Stromal cell of bone marrow (primary cell): ENCODE measurements around the gene TRANK1.
"Not testable (repeated sequence)": the region's sequence is repeated elsewhere in the genome, so short reads cannot be mapped to it uniquely, and the experiment has no call there.

Experiments
- DNase-seq: peaks from one replicate; pipeline ENCODE4 v3.0.0-alpha.2; 2012; ENCODE audit warnings: low read depth

Gene TRANK1

DNA sequence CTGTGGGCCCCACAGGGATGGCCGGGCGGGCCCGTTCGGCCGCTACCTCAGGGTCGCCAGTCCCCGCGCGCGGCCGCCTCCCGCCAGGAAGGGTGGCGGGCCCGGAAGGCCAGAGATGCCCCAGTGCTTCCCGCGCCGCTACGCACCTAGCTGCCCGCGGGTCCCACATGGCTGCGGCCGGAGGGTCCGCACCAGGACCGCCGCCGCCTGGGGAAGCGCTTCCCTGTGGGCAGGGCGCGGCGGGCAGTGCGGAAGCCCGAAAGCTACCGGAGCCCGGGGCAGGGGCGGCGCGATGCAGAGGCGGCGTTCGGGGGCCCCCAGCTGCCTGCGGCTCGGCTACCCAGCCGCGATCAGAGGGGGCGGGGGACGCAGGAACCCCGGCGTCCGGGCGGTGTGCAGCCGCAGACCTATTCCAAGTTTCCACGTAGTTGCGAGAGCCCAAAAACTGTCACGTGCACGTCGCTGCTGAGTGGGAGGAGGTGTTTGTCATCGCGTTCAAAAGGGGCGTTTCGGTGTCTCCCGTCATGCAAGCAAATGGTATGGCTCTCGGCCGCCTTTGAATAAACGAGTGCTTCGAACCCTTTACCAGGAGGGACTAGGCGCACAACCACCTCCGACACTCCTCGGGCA lies at the start of gene TRANK1:
TSS of gene TRANK1 (minus strand) at position 414 of the 630 bp plus-strand sequence. CDS start at position 169, 245 bp downstream.
- peak; percentile 54 for DNase-seq

- peak; percentile 100 for DNase-seq
These were observed 48.8 kb upstream of the TRANK1 start, which contains the start of gene MLH1 for GRCh38 chr3:36993326-36994283. MLH1 (plus strand) TSS chr3:36993518; CDS start chr3:36993548, 30 bp downstream.

- no peak for DNase-seq
These were observed 48.0 kb upstream of the TRANK1 start, which contains the start of gene EPM2AIP1 for GRCh38 chr3:36992806-36993325. EPM2AIP1 (minus strand) TSS chr3:36993131; CDS start chr3:36993077, 54 bp downstream.

GRCh38 chr3:36991923-36992805 lies 47.3 kb upstream of the TRANK1 start:
- DNase-seq, result peak; percentile 47

DNA sequence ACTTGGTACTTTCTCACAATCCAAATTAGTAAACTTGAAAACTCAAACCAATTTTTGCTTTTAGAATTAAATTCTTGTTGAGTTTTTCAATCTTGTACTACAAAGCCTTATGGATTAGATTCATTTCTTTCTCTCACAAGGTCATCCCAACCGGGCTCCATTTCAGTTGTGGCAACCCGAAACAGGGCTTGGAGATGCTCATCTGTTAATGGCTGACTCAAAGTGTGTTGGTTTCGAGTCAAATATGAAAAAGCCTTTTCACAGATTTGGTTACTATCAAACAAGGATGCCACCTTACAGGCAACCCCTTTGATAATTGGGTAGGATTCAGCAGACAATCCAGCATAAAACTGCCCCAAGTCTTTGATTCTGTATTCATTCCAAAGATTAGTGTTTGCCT lies 46.3 kb upstream of the TRANK1 start:
- DNase-seq, result no peak

DNA sequence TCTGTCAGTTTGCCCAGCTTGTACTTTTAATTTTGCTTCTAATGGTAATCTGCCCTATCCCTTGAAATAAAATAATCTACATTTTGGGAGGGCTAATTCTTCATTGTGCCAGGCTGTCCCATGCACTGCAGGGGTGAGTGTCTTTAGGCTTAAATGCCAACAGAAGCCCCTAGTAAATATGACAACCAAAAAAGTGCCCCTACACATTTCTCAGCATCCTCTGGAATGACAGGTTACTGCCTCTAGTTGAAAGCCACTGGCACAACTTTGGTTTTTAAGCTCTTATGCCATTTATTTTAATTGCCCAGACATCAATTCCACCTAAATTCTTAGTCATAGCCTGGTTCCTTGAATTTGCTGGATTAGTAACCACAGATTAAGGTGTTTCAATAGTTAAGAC lies 44.7 kb upstream of the TRANK1 start:
- DNase-seq, result no peak

- no peak for DNase-seq
These were observed 44.2 kb upstream of the TRANK1 start for GRCh38 chr3:36989005-36989404.

- no peak for DNase-seq
These were observed 43.5 kb upstream of the TRANK1 start for GRCh38 chr3:36988356-36988755.

- no peak for DNase-seq
These were observed 36.2 kb upstream of the TRANK1 start for GRCh38 chr3:36981006-36981405.

- DNase-seq, result no peak
These were observed 28.3 kb upstream of the TRANK1 start for GRCh38 chr3:36973139-36973538.

GRCh38 chr3:36972163-36972562 lies 27.3 kb upstream of the TRANK1 start:
- DNase-seq, result no peak

DNA sequence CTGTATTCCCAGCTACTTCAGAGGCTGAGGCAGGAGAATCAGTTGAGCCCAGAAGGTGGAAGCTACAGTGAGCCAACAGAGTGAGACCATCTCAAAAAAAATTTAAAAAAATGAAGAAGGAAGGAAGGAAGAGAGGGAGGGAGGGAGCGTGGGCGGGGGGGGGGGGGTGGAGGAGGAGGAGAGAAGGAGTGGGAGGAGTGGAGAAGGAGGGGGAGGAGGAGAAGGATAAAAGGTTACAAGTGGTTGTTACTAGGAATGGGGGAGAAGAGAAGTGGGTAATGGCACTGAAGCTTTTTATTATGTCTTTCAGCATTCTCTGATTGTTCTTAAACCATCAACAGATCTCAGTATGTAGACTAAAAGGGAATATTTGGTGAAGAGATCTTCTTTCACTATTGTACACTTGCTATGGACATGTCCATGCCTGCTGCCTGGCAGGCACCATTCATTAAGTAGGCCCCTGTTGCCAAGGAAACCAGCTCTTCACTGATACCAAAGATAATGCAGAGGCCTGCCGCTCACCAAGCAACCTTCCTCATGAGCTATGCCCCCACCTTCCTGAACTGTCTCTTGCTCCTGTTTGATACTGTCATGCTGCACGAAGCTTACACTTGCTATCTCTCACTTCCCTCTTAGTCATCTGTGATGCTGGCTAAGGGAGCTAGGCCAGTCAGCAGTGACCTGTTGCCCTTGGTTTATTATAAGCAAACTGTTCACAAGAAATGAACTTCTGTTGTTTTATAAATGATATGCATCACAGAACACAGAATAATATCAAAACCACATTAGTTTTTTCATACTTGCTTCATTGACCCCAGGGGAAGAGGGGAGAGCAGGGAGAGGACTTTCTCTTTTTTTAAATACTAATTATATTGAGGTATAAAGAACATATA lies 24.9 kb upstream of the TRANK1 start:
- DNase-seq, result peak; percentile 53

- no peak for DNase-seq
These were observed 24.2 kb upstream of the TRANK1 start for GRCh38 chr3:36969085-36969484.

DNA sequence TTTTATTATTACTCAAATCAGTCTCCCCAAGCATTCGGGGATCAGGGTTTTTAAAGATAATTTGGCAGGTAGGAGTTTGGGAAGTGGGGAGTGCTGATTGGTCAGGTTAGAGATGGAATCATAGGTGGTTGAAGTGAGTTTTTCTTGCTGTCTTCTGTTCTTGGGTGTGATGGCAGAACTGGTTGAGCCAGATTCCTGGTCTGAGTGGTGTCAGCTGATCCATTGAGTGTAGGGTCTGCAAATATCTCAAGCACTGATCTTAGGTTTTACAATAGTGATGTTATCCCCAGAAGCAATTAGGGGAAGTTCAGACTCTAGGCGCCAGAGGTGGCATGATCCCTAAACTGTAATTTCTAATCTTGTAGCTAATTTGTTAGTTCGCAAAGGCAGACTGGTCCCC lies 20.6 kb upstream of the TRANK1 start:
- no peak for DNase-seq

- no peak for DNase-seq
These were observed 20.0 kb upstream of the TRANK1 start for GRCh38 chr3:36964817-36965216.

DNA sequence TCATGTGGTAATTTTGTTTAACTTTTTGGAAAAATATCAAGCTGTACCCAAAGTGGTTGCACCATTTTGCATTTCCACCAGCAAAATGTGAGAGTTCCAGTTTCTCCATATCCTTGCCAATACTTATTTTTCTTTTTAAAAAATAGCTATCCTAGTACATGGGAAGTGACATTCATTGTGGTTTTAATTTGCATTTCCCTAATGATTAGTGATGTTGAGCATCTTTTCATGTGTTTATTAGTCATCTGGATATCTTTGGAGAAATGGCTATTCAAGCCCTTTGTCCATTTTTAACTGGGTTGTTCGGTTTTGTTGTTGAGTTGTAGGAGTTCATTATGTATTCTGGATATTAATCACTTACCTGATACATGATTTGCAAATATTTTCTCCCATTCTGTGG lies 19.5 kb upstream of the TRANK1 start:
- no peak for DNase-seq

DNA sequence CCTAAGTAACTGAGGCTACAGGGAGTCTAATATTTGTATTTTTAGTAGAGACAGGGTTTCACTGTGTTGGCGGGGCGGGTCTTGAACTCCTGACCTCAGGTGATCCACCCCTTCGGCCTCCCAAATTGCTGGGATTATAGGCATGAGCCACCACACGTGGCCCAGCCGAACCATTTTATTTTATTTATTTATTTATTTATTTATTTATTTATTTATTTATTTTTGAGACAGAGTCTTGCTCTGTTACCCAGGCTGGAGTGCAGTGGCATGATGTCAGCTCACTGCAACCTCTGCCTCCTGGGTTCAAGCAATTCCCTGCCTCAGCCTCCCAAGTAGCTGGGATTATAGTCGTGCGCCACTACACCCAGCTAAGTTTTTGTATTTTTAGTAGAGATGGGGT lies 18.2 kb upstream of the TRANK1 start:
- not testable (repeated sequence) for DNase-seq

DNA sequence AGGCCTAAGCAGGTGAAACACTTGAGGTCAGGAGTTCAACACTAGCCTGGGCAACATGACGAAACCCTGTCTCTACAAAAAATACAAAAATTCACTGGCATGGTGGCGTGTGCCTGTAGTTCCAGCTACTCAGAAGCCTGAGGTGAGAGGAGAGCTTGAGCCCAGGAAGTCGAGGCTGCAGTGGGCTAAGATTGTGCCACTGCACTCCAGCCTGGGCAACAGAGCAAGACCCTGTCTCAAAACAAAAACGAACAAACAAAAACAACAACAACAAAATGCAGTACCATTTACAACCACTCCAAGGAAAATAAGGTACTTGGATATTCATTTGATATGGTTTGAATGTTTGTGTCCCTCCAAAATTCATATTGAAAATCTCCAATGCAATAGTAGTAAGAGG lies 15.6 kb upstream of the TRANK1 start:
- no peak for DNase-seq

DNA sequence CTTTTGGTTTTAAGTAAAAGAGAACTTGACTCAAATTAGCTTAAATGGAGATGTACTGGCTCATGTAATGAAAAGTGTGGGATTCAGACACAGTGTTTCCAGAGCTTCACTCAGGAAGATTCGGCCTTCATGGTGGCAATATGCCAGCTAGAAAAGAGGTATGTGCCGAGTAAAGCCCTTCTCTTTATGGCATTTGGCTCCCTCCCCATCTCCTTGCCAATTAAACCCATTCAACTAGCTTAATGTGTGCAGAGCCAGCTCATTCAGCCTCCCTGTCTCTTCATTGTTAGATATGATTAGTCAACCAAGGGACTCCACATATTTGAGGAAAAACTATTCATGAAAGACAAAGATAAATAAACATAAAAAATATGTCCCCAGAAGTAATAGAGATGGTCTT lies 15.0 kb upstream of the TRANK1 start:
- DNase-seq, result no peak

DNA sequence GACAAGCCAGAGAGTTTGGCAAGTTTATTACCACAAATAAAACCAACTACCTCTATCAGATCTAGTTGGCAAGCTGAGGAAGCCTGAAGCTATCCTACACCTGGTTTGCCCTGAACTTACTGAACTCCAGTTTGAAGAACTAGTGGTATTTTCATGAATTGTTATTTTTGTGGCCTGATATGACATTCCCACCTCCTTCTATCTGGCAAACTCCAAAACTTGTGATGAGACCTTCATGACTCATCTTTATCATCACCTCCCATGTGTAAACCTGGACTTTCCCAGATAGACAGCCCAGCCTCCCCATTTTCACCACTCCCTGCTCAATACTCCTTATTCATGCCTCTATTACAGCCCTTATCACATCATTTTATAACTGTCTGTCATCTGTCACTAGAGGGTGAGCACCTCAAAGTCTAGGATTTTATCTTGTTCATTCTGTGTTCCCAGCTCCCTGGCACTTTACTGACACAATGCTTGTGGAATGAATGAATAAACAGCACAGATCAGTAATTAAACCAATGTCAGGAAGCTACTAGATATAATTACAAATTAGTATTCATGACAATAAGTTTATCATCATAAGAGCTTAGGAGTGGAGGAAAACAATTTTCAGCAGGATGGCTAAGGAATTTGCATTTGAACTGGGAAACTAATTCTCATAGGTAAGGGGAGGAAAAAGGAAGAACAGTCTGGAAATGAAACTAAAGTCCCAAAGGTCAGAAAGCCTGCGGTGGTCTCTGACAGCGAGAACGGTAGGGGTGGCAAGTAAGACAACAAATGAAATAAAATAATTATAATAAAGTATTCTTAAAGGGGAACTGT lies 13.2 kb upstream of the TRANK1 start:
- no peak for DNase-seq
